ENCODE measurements around the gene MSH5. TPM values are rescaled to one million over a fixed set of nuclear protein-coding genes. Genes with fewer than 3 reads are reported as not detected.

MSH5 gene
- total and polyA plus RNA-seq, 2 of the 13 experiments (the other 11 are each of a cell fraction or from before 2014, with no cell fraction given) = 10.2 to 38.7 TPM

GRCh38 chr6:31778193-31778592 is 38.4 kb downstream of the MSH5 start (continued):
- no peak for TF ChIP-seq PHB2 (IDR thresholded peaks at IDR 0.05; ENCODE audit: partially characterized antibody)
- TF ChIP-seq MED1 (CRISPR knock-in tag; IDR thresholded peaks at IDR 0.05) = no peak; the same call in 1 of the 2 replicates
- TF ChIP-seq, protein P1, sequence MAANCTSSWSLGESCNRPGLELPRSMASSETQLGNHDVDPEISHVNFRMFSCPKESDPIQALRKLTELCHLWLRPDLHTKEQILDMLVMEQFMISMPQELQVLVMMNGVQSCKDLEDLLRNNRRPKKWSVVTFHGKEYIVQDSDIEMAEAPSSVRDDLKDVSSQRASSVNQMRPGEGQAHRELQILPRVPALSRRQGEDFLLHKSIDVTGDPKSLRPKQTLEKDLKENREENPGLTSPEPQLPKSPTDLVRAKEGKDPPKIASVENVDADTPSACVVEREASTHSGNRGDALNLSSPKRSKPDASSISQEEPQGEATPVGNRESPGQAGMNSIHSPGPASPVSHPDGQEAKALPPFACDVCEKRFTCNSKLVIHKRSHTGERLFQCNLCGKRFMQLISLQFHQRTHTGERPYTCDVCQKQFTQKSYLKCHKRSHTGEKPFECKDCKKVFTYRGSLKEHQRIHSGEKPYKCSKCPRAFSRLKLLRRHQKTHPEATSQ (CRISPR knock-in tag; IDR thresholded peaks at IDR 0.05; ENCODE audit: borderline replicate concordance) = no peak
- TF ChIP-seq ZMAT3 (CRISPR knock-in tag; conservative IDR thresholded peaks at IDR 0.05) = no peak
- TF ChIP-seq HOXA5 (CRISPR knock-in tag; IDR thresholded peaks at IDR 0.05) = 0 out of 2 replicates have a peak, but pooled peaks have one; percentile 55
- no peak for TF ChIP-seq PCBP2 (optimal IDR thresholded peaks at IDR 0.05; ENCODE audit: low read depth, low read length, poor library complexity, severe bottlenecking)
- TF ChIP-seq ZNF768 (CRISPR knock-in tag; IDR thresholded peaks at IDR 0.05) = no peak
- TF ChIP-seq CC2D1A (CRISPR knock-in tag; IDR thresholded peaks at IDR 0.05) = no peak
- no peak for TF ChIP-seq SP2 (CRISPR knock-in tag; IDR thresholded peaks at IDR 0.05)
- no peak for TF ChIP-seq SATB2 (CRISPR knock-in tag; IDR thresholded peaks at IDR 0.05)
- no peak for TF ChIP-seq FOXA1 (IDR thresholded peaks at IDR 0.05)
- TF ChIP-seq FOXA1 (CRISPR knock-in tag; IDR thresholded peaks at IDR 0.05) = no peak
- no peak for TF ChIP-seq CENPBD1 (CRISPR knock-in tag; IDR thresholded peaks at IDR 0.05; ENCODE audit: borderline replicate concordance, low read depth)
- TF ChIP-seq JUN (CRISPR knock-in tag; IDR thresholded peaks at IDR 0.05) = no peak
- TF ChIP-seq NFE2L1 (CRISPR knock-in tag; IDR thresholded peaks at IDR 0.05; ENCODE audit: borderline replicate concordance) = no peak
- no peak for TF ChIP-seq MIER2 (CRISPR knock-in tag; IDR thresholded peaks at IDR 0.05)
- TF ChIP-seq TCF12 (IDR thresholded peaks at IDR 0.05) = no peak
- TF ChIP-seq TCF12 (CRISPR knock-in tag; IDR thresholded peaks at IDR 0.05) = no peak
- TF ChIP-seq, protein P2, sequence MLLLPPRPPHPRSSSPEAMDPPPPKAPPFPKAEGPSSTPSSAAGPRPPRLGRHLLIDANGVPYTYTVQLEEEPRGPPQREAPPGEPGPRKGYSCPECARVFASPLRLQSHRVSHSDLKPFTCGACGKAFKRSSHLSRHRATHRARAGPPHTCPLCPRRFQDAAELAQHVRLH (CRISPR knock-in tag; IDR thresholded peaks at IDR 0.05; ENCODE audit: borderline replicate concordance, low read depth) = no peak
- TF ChIP-seq, protein P3, sequence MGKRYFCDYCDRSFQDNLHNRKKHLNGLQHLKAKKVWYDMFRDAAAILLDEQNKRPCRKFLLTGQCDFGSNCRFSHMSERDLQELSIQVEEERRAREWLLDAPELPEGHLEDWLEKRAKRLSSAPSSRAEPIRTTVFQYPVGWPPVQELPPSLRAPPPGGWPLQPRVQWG (CRISPR knock-in tag; IDR thresholded peaks at IDR 0.05; ENCODE audit: borderline replicate concordance, low read depth) = no peak
- no peak for TF ChIP-seq ZNF674 (CRISPR knock-in tag; IDR thresholded peaks at IDR 0.05; ENCODE audit: low read depth)
- TF ChIP-seq ZNF619 (CRISPR knock-in tag; IDR thresholded peaks at IDR 0.05) = no peak
- no peak for TF ChIP-seq ZNF543 (CRISPR knock-in tag; IDR thresholded peaks at IDR 0.05)
- TF ChIP-seq ZNF264 (CRISPR knock-in tag; IDR thresholded peaks at IDR 0.05) = no peak
- TF ChIP-seq NR2F1 (CRISPR knock-in tag; IDR thresholded peaks at IDR 0.05) = peak in 1 of 2 experiments; percentile 25; a peak in 1 of 4 replicates
- no peak for TF ChIP-seq THAP8 (CRISPR knock-in tag; IDR thresholded peaks at IDR 0.05; ENCODE audit: borderline replicate concordance)
- peak; percentile 50 for TF ChIP-seq AGO2 (optimal IDR thresholded peaks at IDR 0.05; ENCODE audit: low read depth, low read length)

All from HepG2 (cell line).